GM11168 (cell line): ENCODE measurements around the gene GALK1.

Source experiments
- in situ Hi-C: fragments of 300-500 bp; cut with MboI; formaldehyde crosslinking; loops from one replicate; pipeline ENCODE4 v1.12.0; 2022; ENCODE audit warnings: low sequenced_read_pairs; ENCODE audit not compliant: unreplicated experiment

GALK1 gene

GRCh38 chr17:75753514-75754377 lies 11.2 kb downstream of the GALK1 start:
- in situ Hi-C loops, result loop anchor here (5.0 kb wide), 1 partner anchor 136 kb away; no protein-coding TSS in a partner anchor

GRCh38 chr17:75752802-75753513 lies 12.0 kb downstream of the GALK1 start:
- in situ Hi-C loops, result loop anchor here (5.0 kb wide), 1 partner anchor 136 kb away; no protein-coding TSS in a partner anchor

GRCh38 chr17:75752405-75752709 lies 12.6 kb downstream of the GALK1 start:
- in situ Hi-C loops, result loop anchor here (5.0 kb wide), 1 partner anchor 135 kb away; no protein-coding TSS in a partner anchor

- in situ Hi-C loops, result loop anchor here (5.0 kb wide), 1 partner anchor 135 kb away; no protein-coding TSS in a partner anchor
These were observed 13.2 kb downstream of the GALK1 start for GRCh38 chr17:75751676-75752404.

- in situ Hi-C loops, result loop anchor here (5.0 kb wide), 1 partner anchor 134 kb away; no protein-coding TSS in a partner anchor
These were observed 14.2 kb downstream of the GALK1 start for GRCh38 chr17:75750661-75751423.

GRCh38 chr17:75749545-75750389 lies 15.2 kb downstream of the GALK1 start:
- in situ Hi-C loops, result loop anchor here (5.0 kb wide), 2 partner anchors 77 to 132 kb away; no protein-coding TSS in a partner anchor

- in situ Hi-C loops, result loop anchor here (5.0 kb wide), 1 partner anchor 76 kb away; no protein-coding TSS in a partner anchor
These were observed 16.3 kb downstream of the GALK1 start for GRCh38 chr17:75748706-75749105.

GRCh38 chr17:75743625-75744206 lies 21.3 kb downstream of the GALK1 start:
- in situ Hi-C loops, result loop anchor here (5.0 kb wide), 1 partner anchor 46 kb away; no protein-coding TSS in a partner anchor

- in situ Hi-C loops, result loop anchor here (5.0 kb wide), 1 partner anchor 45 kb away; no protein-coding TSS in a partner anchor
These were observed 22.7 kb downstream of the GALK1 start for GRCh38 chr17:75742337-75742736.

GRCh38 chr17:75740631-75741077 lies 24.3 kb downstream of the GALK1 start:
- in situ Hi-C loops, result loop anchor here (5.0 kb wide), 1 partner anchor 43 kb away; no protein-coding TSS in a partner anchor

GRCh38 chr17:75740215-75740614 lies 24.8 kb downstream of the GALK1 start:
- in situ Hi-C loops, result loop anchor here (5.0 kb wide), 1 partner anchor 43 kb away; no protein-coding TSS in a partner anchor

GRCh38 chr17:75739801-75740200 lies 25.2 kb downstream of the GALK1 start:
- in situ Hi-C loops, result loop anchor here (5.0 kb wide), 1 partner anchor 42 kb away; no protein-coding TSS in a partner anchor

- in situ Hi-C loops, result no loop called here
These were observed 25.8 kb downstream of the GALK1 start for GRCh38 chr17:75739174-75739573.

GRCh38 chr17:75738218-75738802 lies 26.7 kb downstream of the GALK1 start:
- in situ Hi-C loops, result no loop called here

GRCh38 chr17:75737133-75737962 lies 27.6 kb downstream of the GALK1 start:
- in situ Hi-C loops, result no loop called here

GRCh38 chr17:75736173-75736835 lies 28.7 kb downstream of the GALK1 start:
- in situ Hi-C loops, result no loop called here
